CD4-positive, alpha-beta T cell treated with Interleukin-2 at 100 ng/mL for 4 hours (primary cell): Measurements from ENCODE around the gene TRIB2.

Experiments used
- DNase-seq: peaks from one replicate; pipeline ENCODE4 v3.0.0-alpha.2; 2020; ENCODE audit warnings: low spot score

The TRIB2 gene

DNA sequence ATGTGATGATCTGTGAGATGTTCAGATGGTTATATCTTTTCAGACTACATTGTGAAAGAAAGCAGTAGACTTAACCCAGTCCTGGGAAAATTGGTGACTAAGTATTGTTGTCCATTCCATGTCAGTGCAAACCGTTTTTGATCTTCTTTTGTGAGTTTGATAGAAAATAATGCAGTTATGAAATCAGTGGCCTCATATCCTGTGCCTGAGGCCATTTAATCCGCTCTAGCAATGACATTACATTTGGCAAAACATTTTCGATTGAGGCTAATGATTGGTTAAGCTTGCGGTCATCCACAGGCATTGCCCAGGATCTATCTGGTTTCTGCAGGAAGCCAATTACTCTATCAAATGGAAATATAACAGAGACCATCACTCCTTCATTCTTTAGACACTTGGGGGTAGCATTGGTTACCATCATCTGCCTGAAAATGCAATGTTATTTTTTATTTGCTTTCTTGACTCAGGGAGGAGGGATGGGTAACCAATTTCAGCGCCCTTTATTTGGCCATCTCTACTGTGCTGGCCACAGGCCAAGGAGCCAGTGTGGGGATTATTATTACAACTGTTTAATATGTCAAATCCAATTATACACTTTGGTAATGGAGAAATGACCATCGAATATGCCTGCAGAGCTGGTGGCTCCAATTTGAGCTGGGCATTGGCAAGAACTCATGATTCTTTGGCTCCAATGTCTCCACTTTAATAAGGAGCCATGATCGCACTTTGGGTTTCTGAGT lies 33.6 kb downstream of the TRIB2 start:
- DNase-seq: no peak

DNA sequence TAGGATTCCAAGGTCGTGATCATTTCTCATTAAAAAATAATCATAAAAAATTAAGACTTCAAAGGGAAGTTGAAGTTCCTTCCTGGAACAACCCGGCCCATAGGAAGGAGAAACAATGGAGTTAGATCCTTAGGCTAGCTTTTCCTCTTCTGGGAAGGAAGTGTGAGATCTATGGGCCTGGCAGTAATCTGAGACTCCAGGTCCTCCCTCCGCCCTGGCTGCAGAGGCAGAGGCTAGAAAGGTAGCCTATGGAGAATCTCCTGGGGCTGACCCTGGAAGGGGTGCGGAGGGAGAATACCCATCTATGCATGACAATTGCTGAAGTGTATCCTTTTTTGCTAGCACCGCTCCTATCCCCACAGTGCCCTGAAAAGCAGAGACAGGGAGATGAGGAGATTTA lies 37.9 kb downstream of the TRIB2 start:
- no peak for DNase-seq

DNA sequence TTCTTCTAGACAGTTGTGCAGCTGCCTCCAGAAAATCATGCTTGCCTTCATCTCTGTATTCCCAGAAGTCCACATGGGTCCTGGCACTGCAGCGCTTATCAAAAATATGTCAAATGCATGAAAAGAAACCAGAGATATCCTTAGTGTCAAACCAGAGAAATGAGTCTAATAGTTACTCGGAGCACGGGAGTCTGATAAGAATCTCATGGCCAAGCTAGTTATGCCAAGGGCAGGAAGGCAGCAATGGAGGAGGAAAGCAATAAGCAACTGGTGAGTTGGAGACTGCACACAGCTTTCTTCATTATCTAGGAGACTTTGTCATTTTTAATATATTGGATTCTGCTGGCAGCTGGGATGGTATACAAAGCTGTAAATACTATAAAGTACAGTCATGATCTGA lies 38.6 kb downstream of the TRIB2 start:
- no peak for DNase-seq

DNA sequence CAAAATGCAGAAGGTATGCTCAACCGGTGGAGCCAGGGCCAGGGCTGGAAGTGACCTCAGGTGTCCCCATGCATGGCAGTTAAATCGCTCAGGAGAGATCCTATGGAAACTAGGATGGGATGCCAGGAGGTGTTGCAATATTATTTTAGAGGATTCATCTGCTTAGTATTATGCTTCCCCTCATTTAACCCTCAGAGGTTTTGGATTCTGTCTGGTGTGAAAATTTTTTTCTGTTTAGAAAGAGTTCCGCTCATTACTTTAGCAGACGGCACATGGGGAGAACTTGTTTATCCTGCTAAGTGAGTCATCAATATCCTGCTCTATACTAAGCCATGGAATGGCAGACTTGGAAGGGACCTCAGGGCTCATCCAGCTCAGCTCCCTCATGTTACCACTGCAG lies 42.5 kb downstream of the TRIB2 start:
- DNase-seq: no peak

DNA sequence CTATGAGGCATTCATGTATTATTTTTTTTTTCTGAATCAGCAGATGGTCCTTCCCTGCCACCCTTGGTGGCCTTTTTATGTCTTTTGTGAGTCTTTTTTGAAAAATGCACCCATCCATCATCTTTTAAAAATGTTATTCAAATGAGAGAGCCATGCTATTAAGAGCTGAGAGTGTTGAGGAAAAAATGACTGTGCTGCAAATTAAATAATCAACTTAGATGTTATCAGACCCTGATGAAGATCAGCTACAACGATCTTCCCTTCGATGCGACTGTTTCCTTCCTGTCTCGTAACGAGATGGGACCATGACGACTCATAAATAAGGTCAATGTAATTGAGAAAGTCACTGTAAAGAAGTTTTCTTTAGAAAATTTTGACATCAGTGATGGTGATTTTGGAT lies 44.4 kb downstream of the TRIB2 start:
- DNase-seq: peak; percentile 31

DNA sequence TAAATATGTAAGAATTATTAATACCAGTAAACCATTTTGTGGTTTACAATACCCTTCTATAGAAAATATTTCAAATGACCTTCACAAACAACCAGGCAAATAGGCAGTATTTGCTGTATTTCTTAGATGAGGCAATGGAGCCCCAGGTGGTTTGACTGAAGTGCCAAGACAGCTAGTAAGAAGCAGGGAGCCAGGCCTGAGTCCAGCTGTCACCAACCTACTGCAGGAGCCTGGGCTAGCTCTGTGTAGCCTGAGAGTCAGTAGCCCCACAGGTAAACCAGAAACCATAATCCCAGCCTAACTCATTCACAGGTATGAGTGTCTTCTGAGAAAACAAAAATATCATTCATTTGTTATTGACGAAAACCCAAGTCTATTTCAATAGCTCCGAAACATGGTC lies 45.6 kb downstream of the TRIB2 start:
- DNase-seq: no peak

DNA sequence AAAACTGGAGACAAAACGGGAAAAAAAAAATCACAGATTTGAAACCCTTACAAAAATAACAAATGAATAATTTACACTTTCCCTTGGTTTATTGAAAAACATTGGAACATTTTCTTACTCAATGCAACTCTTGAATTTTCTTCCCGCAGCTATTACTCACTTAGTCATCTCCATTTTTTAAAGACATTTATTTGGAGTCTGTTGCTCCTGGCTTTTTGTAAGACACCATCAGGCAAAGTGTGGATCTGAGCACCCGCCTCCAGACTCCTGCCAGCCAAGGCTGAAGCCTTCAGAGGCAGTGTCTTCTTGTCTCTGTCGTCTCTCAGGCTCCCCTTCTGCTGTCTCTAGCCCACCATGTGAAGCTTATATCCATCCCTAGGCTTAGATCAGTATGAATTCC lies 46.2 kb downstream of the TRIB2 start:
- DNase-seq: no peak

DNA sequence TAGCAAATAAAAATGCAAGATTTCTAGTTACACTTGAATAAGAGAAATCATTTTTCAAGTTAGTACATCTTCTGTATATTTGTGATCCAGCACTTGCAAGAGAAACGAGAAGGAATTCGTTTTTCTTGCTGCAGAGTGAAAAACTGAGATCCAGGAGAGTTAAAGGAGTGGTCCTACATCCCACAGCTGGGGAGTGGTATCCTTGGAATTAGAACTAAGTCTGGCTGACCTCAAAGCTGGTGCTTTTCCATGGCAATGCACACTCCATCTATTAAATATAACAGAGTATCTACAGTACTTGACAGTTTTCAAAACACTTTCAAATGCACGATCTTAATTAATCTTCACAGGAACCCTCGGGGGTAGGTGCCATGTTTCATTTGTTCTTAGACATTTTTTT lies 46.8 kb downstream of the TRIB2 start:
- DNase-seq: no peak

DNA sequence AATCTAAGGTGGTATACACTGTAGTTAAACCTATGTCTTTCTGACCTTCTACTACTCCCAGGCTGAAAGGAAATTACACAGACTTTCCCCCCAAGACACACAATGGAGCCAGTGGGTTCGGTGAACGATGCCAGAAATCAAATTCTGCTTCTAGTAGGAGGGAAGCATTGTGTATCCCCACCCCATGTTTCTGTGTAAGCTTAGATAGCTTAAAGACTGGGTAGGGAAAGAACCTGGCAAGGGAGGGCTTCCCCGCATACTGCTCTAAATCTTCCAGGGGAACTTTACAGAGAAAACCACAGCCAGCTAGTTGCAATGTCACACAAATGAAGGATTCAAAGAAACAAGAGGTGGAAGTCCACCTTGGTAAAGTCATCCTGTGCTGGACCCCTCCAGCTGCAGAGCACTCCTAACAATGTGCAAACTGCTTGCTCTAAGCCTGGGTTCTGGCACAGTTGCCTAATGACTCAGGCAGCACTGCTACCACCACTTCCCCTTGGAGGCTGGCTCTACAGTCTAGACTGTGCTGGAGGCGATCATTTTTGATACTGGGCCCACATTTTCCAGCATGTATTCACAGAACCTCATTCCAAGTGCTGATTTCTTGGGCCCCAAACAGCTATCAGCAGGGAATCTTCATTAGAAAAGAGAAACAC lies 47.5 kb downstream of the TRIB2 start:
- no peak for DNase-seq

DNA sequence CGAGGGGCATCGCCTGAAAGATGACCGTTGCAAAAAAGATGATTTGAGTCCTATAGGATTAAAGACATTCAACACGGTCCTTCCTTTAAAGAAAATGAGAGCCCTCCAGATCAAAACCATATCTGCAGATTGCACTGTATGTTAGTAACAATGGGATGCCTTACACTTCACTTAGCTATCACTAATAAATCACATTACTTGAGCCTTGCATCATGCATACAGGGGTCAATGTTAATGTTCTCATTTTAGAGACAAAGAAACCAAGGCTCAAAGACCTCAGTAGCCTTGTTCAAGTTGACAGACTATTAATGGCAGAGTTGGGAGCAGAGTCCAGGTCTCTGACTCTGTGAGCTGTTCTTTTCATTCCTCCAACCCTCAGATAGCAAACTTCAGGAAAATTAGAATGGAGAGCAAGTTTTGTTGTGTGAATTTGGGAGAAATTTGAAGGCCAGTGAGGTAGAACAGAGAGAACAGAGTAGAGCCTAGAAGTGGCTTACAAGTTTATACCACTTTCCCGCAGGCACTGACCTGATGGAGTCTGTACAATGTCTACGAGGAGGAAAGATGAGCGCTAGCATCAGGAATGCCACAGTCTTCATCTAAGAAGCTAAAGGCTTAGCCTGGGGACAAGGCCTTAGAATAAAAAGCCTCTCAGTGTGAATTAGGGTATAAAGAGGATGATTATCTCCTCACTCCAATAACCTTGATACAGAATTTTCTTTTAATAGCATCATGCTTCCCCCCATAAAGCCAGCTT lies 48.3 kb downstream of the TRIB2 start:
- no peak for DNase-seq

DNA sequence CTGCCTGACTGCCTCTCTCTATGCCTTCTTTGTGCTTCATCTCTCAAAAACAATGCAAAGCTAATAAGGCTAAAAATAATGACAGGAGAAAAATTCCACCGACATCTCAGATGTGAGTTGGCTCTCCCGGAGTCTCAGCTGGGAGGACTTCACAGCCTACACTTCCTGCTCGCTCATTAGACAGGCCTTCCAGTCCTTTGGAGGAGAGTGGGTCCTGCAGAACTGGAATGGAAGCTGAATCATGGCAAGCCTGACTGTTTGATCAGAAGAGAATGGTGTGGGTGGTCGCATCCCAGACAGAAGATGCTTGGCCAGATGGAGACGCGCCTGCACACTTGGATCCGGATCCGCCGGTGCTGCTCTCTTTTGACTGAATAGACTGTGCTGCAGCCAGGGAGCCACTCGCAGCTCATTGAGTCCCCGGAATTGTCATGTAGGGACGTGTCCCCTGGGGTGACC lies 49.7 kb downstream of the TRIB2 start:
- no peak for DNase-seq

DNA sequence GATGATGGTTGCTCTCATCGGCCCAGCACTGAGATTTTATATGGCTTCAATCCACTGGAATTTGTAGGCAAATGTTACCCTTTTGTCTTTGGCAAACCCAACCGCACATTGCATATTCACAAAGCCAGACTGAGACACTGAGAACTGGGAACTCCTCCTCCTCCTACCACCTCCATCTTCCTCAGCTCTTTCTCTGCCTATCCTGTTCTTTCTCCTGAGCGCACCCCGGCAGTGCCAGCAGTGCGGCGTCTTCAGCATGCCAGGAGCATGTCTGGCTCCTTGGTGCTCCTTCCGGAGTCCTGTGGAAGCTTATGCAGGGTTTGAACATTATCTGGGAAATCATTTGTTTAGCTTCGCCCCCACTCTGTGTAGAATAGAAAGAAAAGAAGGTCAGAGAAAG lies 50.8 kb downstream of the TRIB2 start:
- DNase-seq: no peak

DNA sequence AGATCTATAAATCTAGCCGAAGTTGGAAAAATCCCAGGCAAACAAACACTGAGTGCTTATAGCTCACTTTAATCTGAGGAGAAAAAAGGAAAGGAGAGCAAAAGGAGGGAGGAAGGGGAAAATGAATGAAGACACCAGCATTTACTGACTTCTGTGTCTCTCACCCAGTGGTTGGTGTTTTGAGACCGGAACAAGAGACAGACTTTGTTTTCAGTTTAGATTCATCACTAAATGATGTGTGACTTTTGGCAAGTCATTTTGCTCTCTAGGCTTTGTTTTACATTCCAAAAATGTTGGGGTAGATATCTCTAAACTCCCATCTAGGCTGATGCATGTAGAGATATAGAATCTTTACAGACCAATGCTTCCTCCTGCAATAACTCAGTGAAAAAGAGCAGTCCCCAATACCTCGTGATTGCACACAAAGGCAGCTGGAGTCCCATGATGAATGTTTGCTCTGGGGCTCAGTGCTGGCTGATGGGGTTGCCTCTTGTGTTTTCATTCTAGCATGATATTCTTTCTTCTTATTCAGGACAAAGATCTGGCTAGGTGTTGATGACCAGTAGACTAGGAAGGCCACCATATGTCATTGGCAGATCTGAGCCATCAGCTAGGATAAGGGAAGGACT lies 51.4 kb downstream of the TRIB2 start:
- no peak for DNase-seq

DNA sequence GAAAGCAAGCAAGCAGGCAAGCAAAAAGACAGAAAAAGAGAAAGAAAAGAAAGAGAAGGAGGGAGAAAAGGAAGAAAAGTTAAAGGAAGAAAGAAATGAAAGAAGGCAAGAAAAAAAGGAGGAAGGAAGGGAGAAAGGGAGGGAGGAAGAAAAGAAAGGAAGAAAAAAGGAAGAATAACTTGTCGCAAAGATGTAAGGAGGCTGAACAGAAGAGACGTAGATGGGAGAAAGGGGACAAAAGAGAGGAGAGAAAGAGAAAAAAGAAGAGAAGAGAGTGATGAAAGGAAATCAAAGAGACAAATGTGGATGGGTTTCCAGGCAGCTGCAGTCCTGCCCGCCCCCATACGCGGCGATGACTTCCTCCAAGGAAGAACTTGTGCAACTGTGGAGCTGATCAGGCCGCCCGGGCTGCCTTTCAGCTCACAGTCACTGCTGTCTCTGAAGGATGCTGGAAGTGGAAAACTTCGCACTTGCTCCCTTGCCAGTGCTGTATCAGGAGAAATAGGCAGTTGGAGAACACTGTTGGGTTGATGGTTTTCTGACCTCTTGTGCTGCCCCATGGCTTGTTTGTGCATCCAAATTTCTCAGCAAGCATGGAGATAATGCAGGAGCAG lies 52.9 kb downstream of the TRIB2 start:
- no peak for DNase-seq

DNA sequence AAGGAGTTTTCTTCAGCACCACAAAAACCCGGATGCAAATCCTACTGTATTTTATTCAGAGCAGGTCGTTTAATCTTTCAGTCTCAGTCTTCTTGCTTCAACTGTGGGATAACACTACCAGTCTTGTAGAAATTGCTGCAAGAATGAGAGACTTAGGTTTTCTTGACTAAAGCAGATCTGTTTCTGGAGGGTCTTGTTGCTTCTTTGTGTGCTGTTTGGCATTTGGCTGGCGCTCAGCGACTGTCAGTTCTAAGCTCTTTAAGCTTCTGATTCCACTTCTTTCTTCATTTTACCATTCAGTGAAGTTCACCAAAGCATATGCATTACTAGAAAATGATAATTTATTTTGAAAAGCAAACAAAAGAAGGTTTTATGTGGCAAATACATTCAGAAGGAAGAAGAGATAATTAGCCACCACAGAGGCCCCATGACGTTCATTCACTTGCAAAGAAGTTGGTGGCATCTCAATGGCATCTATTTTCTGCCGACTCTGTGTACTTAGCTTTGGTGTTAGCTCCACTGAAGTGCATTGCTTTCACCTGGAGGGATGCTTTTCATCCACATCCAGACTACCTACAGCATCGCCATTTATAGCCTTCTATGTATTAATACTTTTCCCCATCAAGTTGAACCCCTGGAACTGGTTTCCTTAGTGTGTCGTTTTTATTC lies 53.7 kb downstream of the TRIB2 start:
- no peak for DNase-seq

DNA sequence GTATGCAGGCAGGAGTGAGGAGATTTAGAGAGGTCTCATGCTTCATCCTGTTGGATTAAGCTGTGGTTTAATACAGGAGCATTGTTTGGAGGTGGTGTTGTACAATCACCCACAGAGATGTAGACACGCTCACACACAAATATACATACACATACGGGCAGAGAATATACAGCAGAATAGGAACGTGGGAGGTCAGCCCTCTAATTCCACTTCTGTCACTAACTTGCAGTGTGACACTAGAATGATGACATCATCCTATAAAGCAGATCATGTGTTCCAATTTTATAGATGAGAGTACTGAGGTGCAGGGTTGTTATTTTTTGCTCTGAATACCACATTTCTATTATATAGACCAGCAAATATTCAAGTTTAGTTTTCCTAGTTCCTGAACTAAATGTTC lies 54.4 kb downstream of the TRIB2 start:
- DNase-seq: no peak

DNA sequence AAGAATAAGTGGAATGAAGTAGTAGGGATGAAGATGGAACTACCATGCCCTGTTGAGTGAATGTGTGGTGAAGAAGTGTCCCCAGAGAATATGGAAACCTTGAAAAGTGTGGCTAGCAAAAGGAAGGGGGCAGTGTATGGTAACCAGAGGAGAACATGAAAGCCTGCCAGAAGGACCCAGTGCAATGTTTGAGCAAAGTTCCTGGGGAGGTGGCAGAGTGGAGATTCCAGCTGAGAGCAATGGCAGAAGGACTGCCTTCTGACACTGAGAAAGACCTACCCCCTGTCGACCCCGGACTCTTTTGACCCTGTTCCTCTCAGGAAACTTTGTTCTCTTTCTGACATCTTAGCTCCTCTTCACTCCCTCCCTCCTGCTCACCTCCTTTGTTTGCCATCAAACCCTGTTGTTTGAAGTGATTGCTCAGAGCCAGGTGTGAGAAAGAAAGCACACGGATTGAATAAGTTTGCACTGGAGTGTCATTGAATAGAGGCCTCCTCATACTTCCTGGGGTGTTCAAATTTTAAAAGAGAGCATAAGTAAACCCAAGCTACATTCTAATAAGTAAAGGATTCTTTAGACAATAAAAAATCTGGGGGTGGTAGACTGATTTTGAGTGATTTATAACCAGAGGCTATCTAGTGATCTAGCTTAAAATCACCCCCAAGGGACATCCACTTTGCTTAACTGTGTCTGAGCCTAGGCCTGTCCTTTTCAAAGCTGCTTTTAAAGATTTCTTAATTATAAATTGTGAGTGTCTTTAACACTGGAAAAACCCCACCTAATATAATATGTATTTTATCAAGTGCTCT lies 57.1 kb downstream of the TRIB2 start:
- no peak for DNase-seq

DNA sequence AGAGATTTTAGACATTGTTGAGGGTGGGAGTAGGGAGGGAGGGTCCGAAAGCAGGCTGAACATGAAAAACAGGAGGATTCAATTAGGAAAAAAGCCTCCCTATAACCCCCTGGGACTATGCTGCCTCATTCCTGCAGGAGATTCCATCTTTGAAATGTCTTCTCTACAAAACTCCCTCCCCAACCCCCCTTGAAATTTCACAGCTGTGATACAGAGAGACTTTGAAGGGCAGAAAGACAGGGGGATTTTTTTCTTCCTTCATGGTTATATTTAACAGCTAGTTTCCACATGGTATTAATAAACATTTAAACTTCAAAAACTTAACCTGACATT lies 57.6 kb downstream of the TRIB2 start:
- no peak for DNase-seq

DNA sequence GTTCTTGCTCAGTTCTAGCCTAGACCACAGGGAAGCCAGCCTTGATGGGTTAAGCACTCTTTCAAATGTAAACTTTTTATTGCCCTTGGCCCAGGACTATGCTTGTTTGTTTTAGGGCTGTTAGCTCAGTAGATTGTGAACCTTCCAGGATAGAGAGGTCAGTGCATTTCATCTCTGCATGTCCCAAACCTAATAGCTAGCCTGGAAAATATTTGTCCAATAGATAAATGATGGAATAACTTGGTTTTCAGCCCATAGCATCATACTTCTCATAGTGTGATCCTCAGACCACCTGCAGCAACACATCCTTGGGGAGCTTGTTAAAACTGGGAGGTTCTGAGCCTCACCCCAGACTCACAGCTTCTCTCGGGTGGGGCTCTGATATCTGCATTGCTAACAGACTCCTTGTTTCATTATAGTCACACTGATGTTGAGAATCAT lies 59.8 kb downstream of the TRIB2 start:
- no peak for DNase-seq

DNA sequence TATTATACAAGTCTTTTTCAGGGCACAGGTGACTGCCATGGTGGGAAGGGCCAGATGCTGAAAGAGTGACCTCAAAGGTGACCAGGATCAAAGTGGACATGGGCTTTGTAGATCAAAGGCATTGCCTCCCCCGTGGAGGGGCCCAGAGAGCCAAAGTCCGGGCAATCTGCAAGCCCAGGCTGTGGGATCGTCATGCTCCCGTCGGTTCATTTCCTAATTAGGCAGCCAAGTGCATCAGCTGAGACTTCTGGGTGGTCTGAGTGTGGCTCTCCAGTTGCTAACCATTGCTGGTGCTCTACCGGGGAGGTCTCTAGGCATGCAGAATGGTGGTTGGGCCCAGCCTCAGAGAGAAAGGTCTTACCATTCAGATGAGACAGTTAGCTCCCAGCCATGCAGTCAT lies 61.6 kb downstream of the TRIB2 start:
- DNase-seq: no peak
